Subcutaneous adipose tissue (tissue), 4 donors: ENCODE measurements around the gene AVPI1. TPM values are rescaled to one million over a fixed set of nuclear protein-coding genes. Genes with fewer than 3 reads are reported as not detected.

ENCODE experiments used
- CTCF ChIP-seq: fragments of 450-650 bp; IDR thresholded peaks from one replicate; pipeline ENCODE4 v1.5.1; 2016; ENCODE audit warnings: low read depth, mild to moderate bottlenecking, control low read depth, antibody characterized with exemption, moderate library complexity
- total RNA-seq, 4 donors: library from RNA; depleted of rRNA; stranded (reverse); fragments of >200 nt; gene quantifications; one replicate each; pipeline ENCODE4 v1.1.0, GENCODE V29; 2016

The AVPI1 gene
- total RNA-seq, 4 donors from 2014 or later, result 29.5 to 107 (median 61.6) TPM

- no peak for TF ChIP-seq CTCF
Measured at GRCh38 chr10:97717627-97718026, 30.6 kb upstream of the AVPI1 start.

GRCh38 chr10:97715259-97715874 lies 28.3 kb upstream of the AVPI1 start:
- no peak for TF ChIP-seq CTCF

- TF ChIP-seq CTCF, result no peak
Measured at GRCh38 chr10:97714401-97715258, 27.6 kb upstream of the AVPI1 start.

GRCh38 chr10:97713826-97714400 lies 26.9 kb upstream of the AVPI1 start:
- TF ChIP-seq CTCF, result no peak

- no peak for TF ChIP-seq CTCF
Measured at GRCh38 chr10:97713339-97713825, 26.3 kb upstream of the AVPI1 start, which contains the start of gene MARVELD1. TSS of gene MARVELD1 (plus strand) at chr10:97713730. CDS start at chr10:97713877, 147 bp downstream.

GRCh38 chr10:97711640-97712572 lies 24.9 kb upstream of the AVPI1 start:
- no peak for TF ChIP-seq CTCF
